H1 (cell line): ENCODE data around the gene GPA33. TPM values are rescaled to one million over a fixed set of nuclear protein-coding genes. Genes with fewer than 3 reads are reported as not detected.

Experiments
- ASH2L ChIP-seq: fragments of 200-600, 300-600 bp; sonication (generic); IDR thresholded peaks from one replicate; pipeline ENCODE4 v1.7.1; 2017; ENCODE audit warnings: low read length
- ATF3 ChIP-seq: IDR thresholded peaks from 2 replicates; pipeline ENCODE4 v1.6.1; 2011; ENCODE audit warnings: low read depth, mild to moderate bottlenecking, low read length; ENCODE audit not compliant: insufficient read depth
- GTF2F1 ChIP-seq: IDR thresholded peaks from 2 replicates; pipeline ENCODE4 v1.6.1; 2012; ENCODE audit warnings: low read depth, low read length, improper control_type of control experiment, borderline replicate concordance
- HDAC6 ChIP-seq: IDR thresholded peaks from one replicate; pipeline ENCODE4 v1.7.1; 2012; ENCODE audit warnings: low read depth, mild to moderate bottlenecking, inconsistent platforms, low read length, moderate library complexity
- JUND ChIP-seq: IDR thresholded peaks from 2 replicates; pipeline ENCODE4 v1.6.1; 2011; ENCODE audit warnings: mild to moderate bottlenecking, improper control_type of control experiment, low read length
- KDM5A ChIP-seq: fragments of 200-600 bp; IDR thresholded peaks from 2 replicates; pipeline ENCODE4 v1.7.1; 2012; ENCODE audit warnings: mild to moderate bottlenecking, low read length, inconsistent platforms, mixed read lengths
- NANOG ChIP-seq: IDR thresholded peaks from 2 replicates; pipeline ENCODE4 v1.6.1; 2011; ENCODE audit warnings: low read length, low read depth, mild to moderate bottlenecking, inconsistent platforms; ENCODE audit not compliant: insufficient read depth, poor library complexity, severe bottlenecking
- RFX5 ChIP-seq: IDR thresholded peaks from 2 replicates; pipeline ENCODE4 v1.6.1; 2011; ENCODE audit warnings: low read depth, low read length, improper control_type of control experiment, borderline replicate concordance
- RNF2 ChIP-seq: fragments of 200-900, 300-1000 bp; sonication (generic); IDR thresholded peaks from 2 replicates; pipeline ENCODE4 v1.7.1; 2016; ENCODE audit warnings: borderline replicate concordance, low read depth, mild to moderate bottlenecking, antibody characterized with exemption, low read length; ENCODE audit not compliant: poor library complexity, severe bottlenecking; ENCODE audit errors: missing control alignments
- RXRA ChIP-seq: IDR thresholded peaks from 2 replicates; pipeline ENCODE4 v1.6.1; 2011; ENCODE audit warnings: low read depth, mild to moderate bottlenecking, low read length, moderate library complexity; ENCODE audit not compliant: insufficient read depth
- SUZ12 ChIP-seq: fragments of 200-600 bp; sonication (generic); IDR thresholded peaks from 2 replicates; pipeline ENCODE4 v1.6.1; 2012; ENCODE audit warnings: mild to moderate bottlenecking, inconsistent platforms, low read length, moderate library complexity, mixed read lengths
- TCF12 ChIP-seq: IDR thresholded peaks from 2 replicates; pipeline ENCODE4 v1.6.1; 2011; ENCODE audit warnings: low read depth, mild to moderate bottlenecking, low read length
- polyA plus RNA-seq, 7 experiments: library from polyadenylated mRNA; depleted of rRNA in 3 of 7; stranded (reverse) in 5 of 7; unstranded in 2 of 7; fragments of >200 nt in 5 of 7; fragments of 200-250 nt in 2 of 7; gene quantifications; 1 replicate in 5 of 7; 2 replicates in 1 of 7; 4 replicates in 1 of 7; pipeline versions ENCODE4 v1.2.1 to v1.2.3, GENCODE V29; 2011 to 2013; ENCODE audit warnings: missing spikeins in 2 of 7, mixed read lengths in 2 of 7
- total RNA-seq: library from RNA; stranded (reverse); fragmentation: NEBNext Ultra II Directional; extraction: Animal tissue kit (Norgen Biotek cat#: 25700); gene quantifications from 2 replicates; pipeline ENCODE4 v1.2.1, GENCODE V29; 2021

Gene GPA33
- total and polyA plus RNA-seq, 2 of the 8 experiments (the other 6 are each of a cell fraction or from before 2014, with no cell fraction given), result 0.19 to 0.67 TPM

- TF ChIP-seq RFX5, result no peak
- peak; percentile 54 for TF ChIP-seq ASH2L
- TF ChIP-seq TCF12, result 0 out of 2 replicates have a peak, but pooled peaks have one; percentile 7
- no peak for TF ChIP-seq RNF2
- no peak for TF ChIP-seq NANOG
- TF ChIP-seq KDM5A, result no peak
- TF ChIP-seq SUZ12, result no peak
- no peak for TF ChIP-seq HDAC6
- peak; percentile 9; the same call in 1 of the 2 replicates for TF ChIP-seq ATF3
- no peak for TF ChIP-seq RXRA
- 0 out of 2 replicates have a peak, but pooled peaks have one; percentile 21 for TF ChIP-seq JUND
- no peak for TF ChIP-seq GTF2F1
Measured at GRCh38 chr1:167059045-167059808, 30.9 kb downstream of the GPA33 start (continued).
